Measurements from ENCODE around the gene RXFP2.
A peak's percentile ranks its signal among the peaks of the same experiment; 100 is the strongest.

RXFP2 gene

DNA sequence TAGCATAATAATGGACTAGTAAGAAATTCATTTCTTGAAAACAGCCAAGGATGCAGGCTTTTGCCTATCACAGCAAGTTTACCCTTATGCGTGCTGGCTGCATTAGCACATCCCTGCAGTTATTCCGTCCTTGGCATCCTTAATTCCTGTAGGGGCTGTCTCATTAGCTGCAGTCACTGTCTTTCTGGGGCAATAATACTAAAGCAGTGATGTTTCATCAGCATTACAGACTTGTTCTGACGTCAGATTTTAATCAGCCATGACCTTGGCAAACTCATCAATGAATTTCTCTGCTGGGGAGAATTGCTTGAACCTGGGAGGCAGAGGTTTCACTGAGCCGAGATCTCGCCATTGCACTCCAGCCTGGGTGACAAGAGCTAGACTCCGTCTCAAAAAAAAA lies 103.7 kb downstream of the RXFP2 start:
- DNase-seq = no peak

GRCh38 chr13:31846182-31846938 lies 107.0 kb downstream of the RXFP2 start:
- peak; percentile 93 for DNase-seq

- DNase-seq = no peak
Observed at GRCh38 chr13:31846961-31847752, 107.8 kb downstream of the RXFP2 start.

- DNase-seq = no peak
Observed at GRCh38 chr13:31848621-31849020, 109.3 kb downstream of the RXFP2 start.

GRCh38 chr13:31849206-31849605 lies 109.9 kb downstream of the RXFP2 start:
- no peak for DNase-seq

DNA sequence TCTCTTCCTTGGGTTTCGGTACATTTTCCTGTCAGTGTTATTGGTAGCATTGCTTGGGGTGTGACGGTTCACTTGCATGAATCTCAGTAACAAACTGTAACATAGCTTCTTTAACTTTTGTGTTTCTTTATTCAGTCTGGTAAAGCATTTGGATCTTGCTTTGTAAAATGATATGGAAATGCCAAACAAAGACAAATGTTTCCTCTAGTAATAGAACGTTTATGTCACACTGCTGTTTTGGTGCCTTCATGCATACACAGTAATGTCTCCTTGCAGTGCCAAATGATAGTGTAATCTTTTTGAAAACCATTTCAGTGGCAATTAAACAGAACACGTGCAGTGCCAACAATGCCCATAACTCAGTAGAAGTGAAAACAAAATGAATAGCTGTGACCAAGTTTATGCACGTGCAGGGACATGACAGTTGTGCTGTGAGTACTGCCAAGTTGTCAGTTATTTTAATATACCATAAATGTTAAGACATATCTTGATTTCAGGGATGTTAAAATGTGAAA lies 110.8 kb downstream of the RXFP2 start:
- DNase-seq = no peak

- DNase-seq = no peak
Observed at GRCh38 chr13:31851216-31851615, 111.9 kb downstream of the RXFP2 start.
